ENCODE data around the gene SMG6. TPM values are rescaled to one million over a fixed set of nuclear protein-coding genes. Genes with fewer than 3 reads are reported as not detected.

Gene SMG6
- total and polyA plus RNA-seq, 2 experiments from 2014 or later = 11.9 to 19.9 TPM

- peak; percentile 76 for DNase-seq (ENCODE audit: low spot score)
- H3K4me1 ChIP-seq (ENCODE audit: insufficient read depth) = peaks cover 45% of the 10 kb centered on the region
- peak overlapping the region; percentile 92 for H3K27ac ChIP-seq
- no peak overlapping the region for H3K4me3 ChIP-seq
- TF ChIP-seq EZH2 (IDR thresholded peaks at IDR 0.05; ENCODE audit: borderline replicate concordance) = no peak
- peak; percentile 2 for TF ChIP-seq CTCF (IDR thresholded peaks at IDR 0.05; ENCODE audit: poor library complexity)
- no peaks in the 10 kb centered on the region for H3K36me3 ChIP-seq (replicated peaks; ENCODE audit: insufficient read depth, low read depth)
- H2AFZ ChIP-seq = no peak overlapping the region
- no peaks in the 10 kb centered on the region for H4K20me1 ChIP-seq (ENCODE audit: insufficient read depth, poor library complexity, severe bottlenecking)
- WGBS (ENCODE audit: low lambda C conversion rate, missing lambda C conversion rate) = 41% methylated on average over 7 of the region's 7 CpGs
- peaks cover 3% of the 10 kb centered on the region for H3K79me2 ChIP-seq
- H3K27me3 ChIP-seq = no peaks in the 10 kb centered on the region
- H3K9me3 ChIP-seq (ENCODE audit: low read depth) = no peaks in the 10 kb centered on the region
- H3K4me2 ChIP-seq = no peak overlapping the region
- no peaks in the 10 kb centered on the region for H3K9me2 ChIP-seq (replicated peaks; ENCODE audit: insufficient read depth)
These were observed 220.0 kb downstream of the SMG6 start for GRCh38 chr17:2083613-2084035.

- no peak overlapping the region for H3K4me2 ChIP-seq
- no peak overlapping the region for H2AFZ ChIP-seq
- H3K27me3 ChIP-seq = no peaks in the 10 kb centered on the region
- H3K36me3 ChIP-seq (replicated peaks; ENCODE audit: insufficient read depth, low read depth) = peaks cover 4% of the 10 kb centered on the region
- H3K79me2 ChIP-seq = no peaks in the 10 kb centered on the region
- peaks cover 51% of the 10 kb centered on the region for H3K4me1 ChIP-seq (ENCODE audit: insufficient read depth)
- H3K9me2 ChIP-seq (replicated peaks; ENCODE audit: insufficient read depth) = no peaks in the 10 kb centered on the region
- WGBS (ENCODE audit: low lambda C conversion rate, missing lambda C conversion rate) = 69% methylated on average over 9 of the region's 9 CpGs
- H3K27ac ChIP-seq = peak overlapping the region; percentile 92
- H4K20me1 ChIP-seq (ENCODE audit: insufficient read depth, poor library complexity, severe bottlenecking) = no peaks in the 10 kb centered on the region
- no peak for DNase-seq (ENCODE audit: low spot score)
- H3K4me3 ChIP-seq = no peak overlapping the region
- TF ChIP-seq EZH2phosphoT487 (IDR thresholded peaks at IDR 0.05; ENCODE audit: low read depth, severe bottlenecking, unreplicated experiment) = no peak
- TF ChIP-seq CTCF (IDR thresholded peaks at IDR 0.05; ENCODE audit: poor library complexity) = no peak
- TF ChIP-seq EZH2 (IDR thresholded peaks at IDR 0.05; ENCODE audit: borderline replicate concordance) = no peak
- no peaks in the 10 kb centered on the region for H3K9me3 ChIP-seq (ENCODE audit: low read depth)
These were observed 221.4 kb downstream of the SMG6 start for GRCh38 chr17:2082003-2082781.

- 87% methylated on average over 9 of the region's 9 CpGs for WGBS (ENCODE audit: low lambda C conversion rate, missing lambda C conversion rate)
- H3K9me2 ChIP-seq (replicated peaks; ENCODE audit: insufficient read depth) = no peaks in the 10 kb centered on the region
- no peaks in the 10 kb centered on the region for H4K20me1 ChIP-seq (ENCODE audit: insufficient read depth, poor library complexity, severe bottlenecking)
- H3K4me1 ChIP-seq (ENCODE audit: insufficient read depth) = peaks cover 57% of the 10 kb centered on the region
- peak overlapping the region; percentile 92 for H3K27ac ChIP-seq
- no peaks in the 10 kb centered on the region for H3K27me3 ChIP-seq
- H3K4me2 ChIP-seq = no peak overlapping the region
- H3K36me3 ChIP-seq (replicated peaks; ENCODE audit: insufficient read depth, low read depth) = peaks cover 5% of the 10 kb centered on the region
- H3K79me2 ChIP-seq = no peaks in the 10 kb centered on the region
- no peak overlapping the region for H3K4me3 ChIP-seq
- no peak for TF ChIP-seq EZH2phosphoT487 (IDR thresholded peaks at IDR 0.05; ENCODE audit: low read depth, severe bottlenecking, unreplicated experiment)
- TF ChIP-seq EZH2 (IDR thresholded peaks at IDR 0.05; ENCODE audit: borderline replicate concordance) = no peak
- no peak for TF ChIP-seq CTCF (IDR thresholded peaks at IDR 0.05; ENCODE audit: poor library complexity)
- H2AFZ ChIP-seq = no peak overlapping the region
- H3K9me3 ChIP-seq (ENCODE audit: low read depth) = no peaks in the 10 kb centered on the region
- DNase-seq (ENCODE audit: low spot score) = no peak
These were observed 222.0 kb downstream of the SMG6 start for GRCh38 chr17:2081564-2081963.

Data from hepatocyte (in vitro differentiated cells).